GM19099 (cell line): ENCODE results near the gene MEX3A.

Experiments
- POLR2A ChIP-seq: IDR thresholded peaks from 3 replicates; pipeline ENCODE4 v1.6.1; 2011; ENCODE audit warnings: low read depth; ENCODE audit not compliant: insufficient read length; ENCODE audit errors: extremely low read depth

The MEX3A gene

DNA sequence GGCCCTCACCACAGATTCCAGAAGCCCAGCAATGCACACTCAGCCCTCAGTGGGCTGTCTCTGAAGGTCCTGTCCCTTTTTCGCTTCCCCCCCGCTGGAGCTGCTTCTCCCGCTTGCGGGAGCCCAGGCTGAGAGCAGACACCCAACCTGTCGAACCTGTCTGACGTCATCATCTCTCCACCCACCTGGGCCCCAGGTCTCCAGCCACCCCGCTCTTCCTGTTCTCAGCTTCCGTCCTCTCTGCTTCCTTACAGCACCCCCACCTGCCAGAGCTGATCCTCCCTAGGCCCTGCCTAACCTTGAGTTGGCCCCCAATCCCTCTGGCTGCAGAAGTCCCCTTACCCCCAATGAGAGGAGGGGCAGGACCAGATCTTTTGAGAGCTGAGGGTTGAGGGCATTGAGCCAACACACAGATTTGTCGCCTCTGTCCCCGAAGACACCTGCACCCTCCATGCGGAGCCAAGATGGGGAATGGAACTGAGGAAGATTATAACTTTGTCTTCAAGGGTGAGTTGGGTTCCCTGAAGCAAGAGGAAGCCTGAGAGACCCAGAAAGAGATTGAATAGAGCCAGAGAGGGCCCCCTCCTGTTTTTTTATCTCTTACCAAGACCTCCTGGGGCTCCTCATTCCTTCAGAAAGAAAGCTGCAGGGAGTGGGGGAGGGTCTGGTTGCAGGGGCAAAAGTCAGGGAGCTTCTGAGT lies 21.2 kb downstream of the MEX3A start, which contains the start of gene RAB25:
Gene RAB25, plus strand, starts transcription at position 224 of the 700 bp plus-strand sequence. Its CDS starts 241 bp downstream, at position 465.
- no peak for TF ChIP-seq POLR2A

DNA sequence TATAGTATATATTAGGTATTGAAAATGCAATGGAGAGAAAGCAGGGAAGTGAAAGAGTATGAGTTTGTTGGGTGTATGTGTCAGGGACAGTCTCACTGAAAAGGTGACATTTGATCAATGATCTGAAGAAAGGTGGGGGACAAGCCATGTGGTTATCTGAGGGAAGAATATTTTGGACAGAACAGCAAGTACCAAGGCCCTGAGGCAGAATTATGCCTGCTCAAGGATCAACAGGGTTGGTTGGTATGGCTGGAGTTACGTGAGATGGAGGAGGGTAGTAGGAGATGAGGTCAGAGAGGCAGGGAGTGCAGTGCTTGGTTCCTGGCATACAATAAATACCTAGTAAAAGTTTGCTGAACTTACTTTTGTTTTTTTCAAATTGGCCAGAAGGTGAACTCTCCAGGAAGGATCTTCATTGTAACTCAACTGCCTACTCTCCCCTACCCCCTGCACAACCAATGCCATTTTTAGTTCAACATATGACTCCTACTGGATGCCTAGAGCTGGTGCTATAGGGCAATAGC lies 25.9 kb downstream of the MEX3A start:
- TF ChIP-seq POLR2A: no peak

DNA sequence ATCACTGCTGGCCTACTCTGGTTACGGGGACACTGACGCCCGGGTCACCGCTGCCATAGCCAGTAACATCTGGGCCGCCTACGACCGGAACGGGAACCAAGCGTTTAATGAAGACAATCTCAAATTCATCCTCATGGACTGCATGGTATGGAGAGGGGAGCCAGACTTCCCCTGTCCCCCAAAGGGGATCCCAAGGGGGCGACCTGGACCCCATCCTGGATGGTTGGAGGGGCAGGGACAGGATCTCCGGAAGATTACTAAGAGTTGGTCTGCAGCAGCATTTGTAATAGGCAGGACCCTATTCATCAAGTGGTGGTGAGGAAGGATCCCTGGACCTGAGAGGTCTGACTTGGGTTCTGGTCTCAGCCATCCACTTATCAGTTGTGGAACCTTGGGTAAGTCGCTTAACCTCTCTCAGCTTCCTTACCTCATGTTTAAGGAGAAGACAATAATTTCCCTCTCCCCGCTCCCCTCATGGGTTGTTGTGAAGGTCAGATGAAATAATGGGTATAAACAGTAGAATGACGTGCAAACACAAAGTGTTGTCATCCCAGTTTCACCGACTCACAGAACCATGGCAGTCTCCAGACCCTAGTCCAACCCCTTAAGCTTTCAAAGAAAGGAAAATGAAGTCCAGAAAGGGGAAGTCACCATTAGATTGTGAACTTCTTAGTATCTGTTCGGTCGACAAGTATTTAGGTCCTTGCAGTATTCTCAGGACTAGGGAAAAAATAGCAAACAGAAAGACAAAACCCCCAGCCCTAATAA lies 26.8 kb downstream of the MEX3A start:
- TF ChIP-seq POLR2A: no peak

DNA sequence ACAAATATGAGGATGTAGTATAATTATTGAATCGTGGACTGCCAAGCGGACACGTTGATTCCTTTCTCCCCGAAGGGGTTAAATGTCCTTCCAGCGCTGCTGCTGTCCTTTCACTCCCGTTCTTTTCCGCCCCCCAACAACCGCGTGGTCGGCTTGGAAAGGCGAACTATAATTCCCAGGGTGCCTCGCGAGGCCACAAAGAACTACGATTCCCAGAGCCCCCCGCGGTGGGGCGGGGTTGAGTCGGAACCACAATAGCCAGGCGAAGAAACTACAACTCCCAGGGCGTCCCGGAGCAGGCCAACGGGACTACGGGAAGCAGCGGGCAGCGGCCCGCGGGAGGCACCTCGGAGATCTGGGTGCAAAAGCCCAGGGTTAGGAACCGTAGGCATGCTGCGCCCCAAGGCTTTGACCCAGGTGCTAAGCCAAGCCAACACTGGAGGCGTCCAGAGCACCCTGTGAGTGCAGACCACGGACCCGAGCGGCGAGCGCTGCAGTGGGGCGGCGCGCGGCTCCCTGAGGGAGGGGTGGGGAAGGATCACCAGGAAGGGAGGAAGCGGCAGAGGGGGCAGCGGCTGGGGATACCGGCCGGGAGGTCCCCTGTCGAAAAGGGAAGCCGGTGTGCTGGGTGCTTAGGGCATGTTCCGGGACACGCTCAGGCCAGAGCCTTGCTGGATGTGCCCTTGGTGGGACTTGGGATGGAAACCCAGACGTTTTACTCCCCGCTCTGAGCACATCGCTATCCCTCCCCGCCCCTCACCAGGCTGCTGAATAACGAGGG lies 27.6 kb downstream of the MEX3A start, which contains the start of gene LAMTOR2:
Gene LAMTOR2, plus strand, starts transcription at position 283 of the 781 bp plus-strand sequence. Its CDS starts 108 bp downstream, at position 391.
- peak; percentile 80 for TF ChIP-seq POLR2A

DNA sequence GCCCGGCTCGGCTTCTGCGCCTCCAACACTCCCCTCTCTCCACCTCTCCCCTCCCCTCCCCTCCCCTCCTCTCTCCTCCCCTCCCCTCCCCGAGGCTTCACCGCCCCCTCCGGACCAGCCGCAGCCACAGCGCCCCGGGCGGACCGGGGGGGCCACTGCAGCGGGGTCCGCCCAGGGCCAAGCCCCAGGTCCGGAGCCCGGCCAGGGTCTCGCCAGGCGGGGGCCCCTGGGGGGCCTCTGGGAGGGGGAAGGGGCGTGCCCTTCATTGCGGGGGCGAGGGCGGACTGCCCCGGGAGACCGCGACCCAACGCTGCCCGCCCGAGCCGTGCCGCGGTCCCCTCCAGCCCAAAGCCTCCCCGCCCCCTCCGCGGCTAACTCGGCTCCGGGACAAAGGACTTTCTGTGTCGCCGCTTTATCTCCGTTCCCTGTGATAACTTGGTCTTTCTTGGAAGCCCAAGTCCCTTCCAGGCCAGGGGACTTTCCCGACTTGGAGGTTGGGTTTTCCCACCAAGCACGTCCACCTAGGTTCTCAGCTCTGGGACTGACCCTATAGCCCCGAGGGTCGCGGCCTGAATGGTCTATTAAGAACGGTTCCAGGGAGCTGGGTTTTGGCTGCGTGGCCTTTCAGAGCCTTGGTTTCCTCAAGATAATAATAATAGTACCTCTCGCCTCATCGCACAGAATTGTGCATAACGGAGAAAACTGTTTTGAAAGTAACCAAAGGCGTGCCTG lies 28.3 kb downstream of the MEX3A start, which contains the start of gene UBQLN4:
Gene UBQLN4, minus strand, starts transcription at position 31 of the 732 bp plus-strand sequence. CDS start 97 bp downstream, outside the sequence.
- peak; percentile 5 for TF ChIP-seq POLR2A

- TF ChIP-seq POLR2A: peak; percentile 6
Observed at GRCh38 chr1:156052862-156053767, 29.1 kb downstream of the MEX3A start.

DNA sequence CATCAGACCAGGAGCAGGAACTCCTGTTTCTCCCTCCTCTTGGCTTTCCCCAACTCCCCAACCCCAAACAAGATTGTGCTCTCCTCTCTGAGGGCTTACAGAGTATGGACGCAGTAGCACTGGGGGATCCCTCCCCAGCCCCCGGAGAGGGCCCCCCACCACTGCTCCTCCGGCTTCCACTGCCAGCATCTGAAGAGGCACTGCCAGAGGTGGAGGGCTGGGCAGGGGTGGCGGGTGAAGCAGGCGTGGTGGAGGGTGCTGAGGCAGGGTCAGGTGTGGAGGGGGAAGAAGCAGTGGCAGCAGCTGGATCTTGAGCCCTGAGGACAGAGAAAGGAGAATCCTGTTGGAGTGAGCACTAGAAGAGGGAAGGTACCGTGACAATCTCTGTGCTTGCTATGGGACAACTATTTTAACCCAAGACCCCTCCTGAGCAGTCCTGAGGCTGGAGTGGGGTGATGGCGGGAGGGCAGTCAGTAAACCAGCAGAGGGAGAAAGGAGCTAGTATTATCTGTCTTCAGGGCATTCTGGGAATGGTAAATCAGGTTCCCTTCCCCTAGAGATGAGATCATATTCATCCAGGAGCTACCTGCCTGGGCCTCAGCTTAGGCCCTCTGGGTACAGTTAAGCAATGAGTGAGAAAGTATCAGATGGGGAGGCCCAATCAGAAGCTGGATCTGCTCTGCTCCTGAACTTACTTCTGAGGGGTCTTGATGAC lies 31.1 kb downstream of the MEX3A start:
- no peak for TF ChIP-seq POLR2A

DNA sequence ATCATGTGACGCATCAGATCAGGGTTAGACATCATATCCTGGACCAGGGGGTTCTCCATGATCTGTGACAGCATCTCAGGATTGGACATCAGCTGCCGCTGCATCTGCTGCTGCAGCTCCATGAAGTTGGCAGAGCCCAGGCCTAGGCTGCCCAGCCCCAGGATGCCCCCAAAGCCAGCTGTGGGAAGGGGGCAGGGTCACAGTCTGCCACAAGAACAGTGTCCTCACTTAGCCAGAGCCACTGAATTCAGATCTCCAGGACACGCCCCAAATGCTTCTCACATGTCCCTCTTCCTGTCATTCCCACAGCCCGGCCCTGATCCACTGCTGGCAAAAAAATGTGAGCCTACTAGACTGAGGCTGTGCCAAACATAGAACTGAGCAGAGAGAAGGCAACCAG lies 31.9 kb downstream of the MEX3A start:
- TF ChIP-seq POLR2A: no peak

GRCh38 chr1:156048663-156049258 lies 33.5 kb downstream of the MEX3A start:
- no peak for TF ChIP-seq POLR2A

GRCh38 chr1:156045076-156045475 lies 37.2 kb downstream of the MEX3A start:
- no peak for TF ChIP-seq POLR2A

- no peak for TF ChIP-seq POLR2A
Observed at GRCh38 chr1:156042828-156043227, 39.4 kb downstream of the MEX3A start.

DNA sequence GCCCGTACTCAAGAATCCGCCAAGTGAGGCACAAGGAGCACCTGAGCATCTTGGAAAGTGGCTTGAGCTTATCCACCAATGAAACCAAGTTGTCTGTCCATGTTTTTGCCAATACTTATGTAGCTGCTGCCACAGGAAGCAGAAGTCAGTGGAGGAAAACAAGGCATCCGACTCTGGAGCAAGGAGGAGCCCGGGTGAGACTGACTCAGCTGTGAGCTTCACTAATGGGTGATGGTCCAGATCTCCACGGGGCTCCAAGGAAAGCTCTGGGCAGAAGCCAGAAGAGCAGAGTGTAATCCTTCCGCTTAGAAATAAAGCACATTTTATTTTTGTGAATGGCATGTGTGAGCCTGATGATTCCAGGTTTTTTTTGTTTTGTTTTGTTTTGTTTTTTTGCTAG lies 49.3 kb downstream of the MEX3A start:
- no peak for TF ChIP-seq POLR2A
